ENCODE measurements around the gene DPCD. TPM values are rescaled to one million over a fixed set of nuclear protein-coding genes. Genes with fewer than 3 reads are reported as not detected.

DPCD gene
- total RNA-seq, 1 experiment from 2014 or later: 39.5 TPM

DNA sequence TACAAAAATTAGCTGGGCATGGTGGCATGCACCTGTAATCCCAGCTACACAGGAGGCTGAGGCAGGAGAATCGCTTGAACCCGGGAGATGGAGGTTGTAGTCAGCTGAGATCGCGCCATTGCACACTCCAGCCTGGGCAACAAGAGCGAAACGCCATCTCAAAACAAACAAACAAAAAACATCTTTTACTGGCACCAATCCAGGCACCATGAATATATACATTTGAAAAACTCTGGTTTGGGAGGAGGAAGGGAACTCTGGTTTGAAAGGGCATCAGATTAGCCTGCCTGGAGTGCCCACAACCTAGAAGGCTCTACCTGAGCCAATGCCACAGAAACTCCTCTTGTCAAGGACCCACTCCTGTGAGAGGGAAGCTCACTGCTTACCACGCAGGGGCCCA lies 16.0 kb upstream of the DPCD start:
- Histone ChIP-seq H3K27me3 (ENCODE audit: insufficient read depth, low read length) (no peaks in the 10 kb centered on the region), H4K20me1 (ENCODE audit: insufficient read depth) (no peaks in the 10 kb centered on the region), H3K27ac (ENCODE audit: low read depth, low read length) (no peak overlapping the region), H3K4me3 (replicated peaks in 1 of 2; ENCODE audit: low read depth in 1 of 2, low read length in 2 of 2) (no peak overlapping the region), H3K36me3 (ENCODE audit: control insufficient read depth in 1 of 2, insufficient read depth in 2 of 2, low read length in 2 of 2) (no peaks in the 10 kb centered on the region), H3K9me3 (ENCODE audit: control insufficient read depth in 1 of 2, insufficient read depth in 1 of 2, low read depth in 1 of 2, low read length in 2 of 2) (no peaks in the 10 kb centered on the region), H3K79me2 (ENCODE audit: insufficient read depth, low read length) (no peaks in the 10 kb centered on the region), H3K4me2 (ENCODE audit: low read length) (no peak overlapping the region), H3K4me1 (ENCODE audit: control insufficient read depth in 1 of 2, insufficient read depth in 2 of 2, low read length in 2 of 2) (peaks cover 11 to 27% of the 10 kb centered on the region in 2 experiments), H3K9me2 (ENCODE audit: insufficient read depth) (no peaks in the 10 kb centered on the region), H3K9ac (ENCODE audit: low read length) (no peak overlapping the region), H2AFZ (ENCODE audit: low read depth, low read length, poor library complexity, severe bottlenecking) (no peak overlapping the region)
- POLR2A ChIA-PET: interaction anchor here (0.8 kb wide), 1 partner anchor 358 kb away, joined by 4 read pairs; no protein-coding TSS in a partner anchor
- CTCF ChIA-PET: interaction anchor here (3.5 to 3.8 kb wide), 2 partner anchors 106 to 359 kb away, joined by 20 to 130 read pairs; no protein-coding TSS in a partner anchor
- DNase-seq (ENCODE audit: low read depth, low spot score) (no peak), ATAC-seq (no peak)
- no peak for TF ChIP-seq EZH2phosphoT487 (IDR thresholded peaks at IDR 0.05; ENCODE audit: borderline replicate concordance)
- no peak for TF ChIP-seq RAD21 (IDR thresholded peaks at IDR 0.05; ENCODE audit: low read depth)
- TF ChIP-seq SP1 (IDR thresholded peaks at IDR 0.05; ENCODE audit: low read depth): no peak
- no peak for TF ChIP-seq POLR2A (IDR thresholded peaks at IDR 0.05; ENCODE audit: borderline replicate concordance, extremely low read depth, insufficient read depth, insufficient read length)
- no peak for TF ChIP-seq ELF1 (IDR thresholded peaks at IDR 0.05; ENCODE audit: borderline replicate concordance, low read depth)
- TF ChIP-seq CEBPB (IDR thresholded peaks at IDR 0.05; ENCODE audit: low read depth): no peak
- no peak for TF ChIP-seq POLR2AphosphoS5 (IDR thresholded peaks at IDR 0.05; ENCODE audit: low read depth, low read length)
- intact Hi-C loops (cut with micrococcal nuclease): loop anchor here (10.0 kb wide), 1 partner anchor 507 kb away; the partner anchor contains the start of gene KAZALD1
- BruUV-seq (replicated peaks): no TSS peak
- RAD21 ChIA-PET (ENCODE audit: low non-redundant PET in 1 of 2, low total read pairs in 2 of 2, uncharacterized antibody in 2 of 2, unreplicated experiment in 2 of 2): interaction anchor here in 1 of 2 experiments (0.6 kb wide), 1 partner anchor 359 kb away, joined by 3 read pairs; no protein-coding TSS in a partner anchor

DNA sequence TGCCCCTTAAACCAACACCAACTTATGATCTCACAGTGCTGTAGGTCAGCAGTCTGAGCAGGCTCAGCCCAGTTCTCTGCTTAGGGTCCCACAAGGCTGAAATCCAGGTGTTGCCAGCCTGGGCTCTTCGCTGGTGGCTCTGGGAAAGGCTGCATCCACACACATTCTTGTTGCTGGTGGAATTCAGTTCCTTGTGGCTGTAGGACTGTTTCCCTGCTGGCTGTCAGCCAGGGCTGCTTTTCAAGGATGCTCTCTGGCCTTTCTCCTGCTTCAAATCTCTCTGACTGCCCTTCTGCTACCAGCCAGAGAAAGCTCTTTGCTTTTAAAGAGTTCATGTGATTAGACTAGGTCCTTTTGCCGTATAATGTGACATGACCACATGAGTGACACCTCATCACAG lies 15.3 kb upstream of the DPCD start:
- ATAC-seq (no peak), DNase-seq (ENCODE audit: low read depth, low spot score) (no peak)
- Histone ChIP-seq H3K36me3 (ENCODE audit: control insufficient read depth in 1 of 2, insufficient read depth in 2 of 2, low read length in 2 of 2) (no peaks in the 10 kb centered on the region), H3K79me2 (ENCODE audit: insufficient read depth, low read length) (no peaks in the 10 kb centered on the region), H2AFZ (ENCODE audit: low read depth, low read length, poor library complexity, severe bottlenecking) (no peak overlapping the region), H4K20me1 (ENCODE audit: insufficient read depth) (no peaks in the 10 kb centered on the region), H3K27ac (ENCODE audit: low read depth, low read length) (no peak overlapping the region), H3K4me2 (ENCODE audit: low read length) (no peak overlapping the region), H3K27me3 (ENCODE audit: insufficient read depth, low read length) (no peaks in the 10 kb centered on the region), H3K9ac (ENCODE audit: low read length) (no peak overlapping the region), H3K9me3 (ENCODE audit: control insufficient read depth in 1 of 2, insufficient read depth in 1 of 2, low read depth in 1 of 2, low read length in 2 of 2) (no peaks in the 10 kb centered on the region), H3K4me1 (ENCODE audit: control insufficient read depth in 1 of 2, insufficient read depth in 2 of 2, low read length in 2 of 2) (peaks cover 11 to 27% of the 10 kb centered on the region in 2 experiments), H3K9me2 (ENCODE audit: insufficient read depth) (no peaks in the 10 kb centered on the region), H3K4me3 (replicated peaks in 1 of 2; ENCODE audit: low read depth in 1 of 2, low read length in 2 of 2) (no peak overlapping the region)
- POLR2A ChIA-PET: interaction anchor here (0.8 kb wide), 1 partner anchor 359 kb away, joined by 4 read pairs; no protein-coding TSS in a partner anchor
- no TSS peak for BruUV-seq (replicated peaks)
- CTCF ChIA-PET: interaction anchor here (3.8 kb wide), 1 partner anchor 359 kb away, joined by 130 read pairs; no protein-coding TSS in a partner anchor
- intact Hi-C loops (cut with micrococcal nuclease): loop anchor here (10.0 kb wide), 1 partner anchor 508 kb away; the partner anchor contains the start of gene KAZALD1
- RAD21 ChIA-PET (ENCODE audit: low non-redundant PET in 1 of 2, low total read pairs in 2 of 2, uncharacterized antibody in 2 of 2, unreplicated experiment in 2 of 2): interaction anchor here in 1 of 2 experiments (1.0 kb wide), 1 partner anchor 359 kb away, joined by 3 read pairs; no protein-coding TSS in a partner anchor
- TF ChIP-seq TCF7L2 (IDR thresholded peaks at IDR 0.05; ENCODE audit: borderline replicate concordance, extremely low read depth, insufficient read depth, insufficient read length) (no peak), POLR2A (IDR thresholded peaks at IDR 0.05; ENCODE audit: borderline replicate concordance, extremely low read depth, insufficient read depth, insufficient read length) (no peak), ZNF274 (IDR thresholded peaks at IDR 0.05; ENCODE audit: low read depth, low read length) (no peak), CEBPB (IDR thresholded peaks at IDR 0.05; ENCODE audit: low read depth) (no peak), RAD21 (IDR thresholded peaks at IDR 0.05; ENCODE audit: low read depth) (no peak), EGR1 (IDR thresholded peaks at IDR 0.05; ENCODE audit: low read depth) (no peak), SP1 (IDR thresholded peaks at IDR 0.05; ENCODE audit: low read depth) (no peak), ELF1 (IDR thresholded peaks at IDR 0.05; ENCODE audit: borderline replicate concordance, low read depth) (no peak)
- TF ChIP-seq, protein P1, sequence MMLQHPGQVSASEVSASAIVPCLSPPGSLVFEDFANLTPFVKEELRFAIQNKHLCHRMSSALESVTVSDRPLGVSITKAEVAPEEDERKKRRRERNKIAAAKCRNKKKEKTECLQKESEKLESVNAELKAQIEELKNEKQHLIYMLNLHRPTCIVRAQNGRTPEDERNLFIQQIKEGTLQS (IDR thresholded peaks at IDR 0.05): no peak
- TF ChIP-seq, protein P2, sequence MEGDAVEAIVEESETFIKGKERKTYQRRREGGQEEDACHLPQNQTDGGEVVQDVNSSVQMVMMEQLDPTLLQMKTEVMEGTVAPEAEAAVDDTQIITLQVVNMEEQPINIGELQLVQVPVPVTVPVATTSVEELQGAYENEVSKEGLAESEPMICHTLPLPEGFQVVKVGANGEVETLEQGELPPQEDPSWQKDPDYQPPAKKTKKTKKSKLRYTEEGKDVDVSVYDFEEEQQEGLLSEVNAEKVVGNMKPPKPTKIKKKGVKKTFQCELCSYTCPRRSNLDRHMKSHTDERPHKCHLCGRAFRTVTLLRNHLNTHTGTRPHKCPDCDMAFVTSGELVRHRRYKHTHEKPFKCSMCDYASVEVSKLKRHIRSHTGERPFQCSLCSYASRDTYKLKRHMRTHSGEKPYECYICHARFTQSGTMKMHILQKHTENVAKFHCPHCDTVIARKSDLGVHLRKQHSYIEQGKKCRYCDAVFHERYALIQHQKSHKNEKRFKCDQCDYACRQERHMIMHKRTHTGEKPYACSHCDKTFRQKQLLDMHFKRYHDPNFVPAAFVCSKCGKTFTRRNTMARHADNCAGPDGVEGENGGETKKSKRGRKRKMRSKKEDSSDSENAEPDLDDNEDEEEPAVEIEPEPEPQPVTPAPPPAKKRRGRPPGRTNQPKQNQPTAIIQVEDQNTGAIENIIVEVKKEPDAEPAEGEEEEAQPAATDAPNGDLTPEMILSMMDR (IDR thresholded peaks at IDR 0.05 in 2 of 3, conservative IDR thresholded peaks at IDR 0.05 in 1 of 3; ENCODE audit: borderline replicate concordance in 1 of 3, insufficient read depth in 1 of 3, low read depth in 2 of 3, low read length in 2 of 3): no peak
- TF ChIP-seq, protein P3, sequence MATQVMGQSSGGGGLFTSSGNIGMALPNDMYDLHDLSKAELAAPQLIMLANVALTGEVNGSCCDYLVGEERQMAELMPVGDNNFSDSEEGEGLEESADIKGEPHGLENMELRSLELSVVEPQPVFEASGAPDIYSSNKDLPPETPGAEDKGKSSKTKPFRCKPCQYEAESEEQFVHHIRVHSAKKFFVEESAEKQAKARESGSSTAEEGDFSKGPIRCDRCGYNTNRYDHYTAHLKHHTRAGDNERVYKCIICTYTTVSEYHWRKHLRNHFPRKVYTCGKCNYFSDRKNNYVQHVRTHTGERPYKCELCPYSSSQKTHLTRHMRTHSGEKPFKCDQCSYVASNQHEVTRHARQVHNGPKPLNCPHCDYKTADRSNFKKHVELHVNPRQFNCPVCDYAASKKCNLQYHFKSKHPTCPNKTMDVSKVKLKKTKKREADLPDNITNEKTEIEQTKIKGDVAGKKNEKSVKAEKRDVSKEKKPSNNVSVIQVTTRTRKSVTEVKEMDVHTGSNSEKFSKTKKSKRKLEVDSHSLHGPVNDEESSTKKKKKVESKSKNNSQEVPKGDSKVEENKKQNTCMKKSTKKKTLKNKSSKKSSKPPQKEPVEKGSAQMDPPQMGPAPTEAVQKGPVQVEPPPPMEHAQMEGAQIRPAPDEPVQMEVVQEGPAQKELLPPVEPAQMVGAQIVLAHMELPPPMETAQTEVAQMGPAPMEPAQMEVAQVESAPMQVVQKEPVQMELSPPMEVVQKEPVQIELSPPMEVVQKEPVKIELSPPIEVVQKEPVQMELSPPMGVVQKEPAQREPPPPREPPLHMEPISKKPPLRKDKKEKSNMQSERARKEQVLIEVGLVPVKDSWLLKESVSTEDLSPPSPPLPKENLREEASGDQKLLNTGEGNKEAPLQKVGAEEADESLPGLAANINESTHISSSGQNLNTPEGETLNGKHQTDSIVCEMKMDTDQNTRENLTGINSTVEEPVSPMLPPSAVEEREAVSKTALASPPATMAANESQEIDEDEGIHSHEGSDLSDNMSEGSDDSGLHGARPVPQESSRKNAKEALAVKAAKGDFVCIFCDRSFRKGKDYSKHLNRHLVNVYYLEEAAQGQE (IDR thresholded peaks at IDR 0.05; ENCODE audit: low read depth): no peak

Measured in HCT116 (cell line).